T-helper 2 cell treated with Interferon-gamma antibody and Interleukin-4, amounts not matched to agents 100 ng/mL and 5 ng/mL, for 36 hours (primary cell): Measurements from ENCODE around the gene OR56B1. TPM values are rescaled to one million over a fixed set of nuclear protein-coding genes. Genes with fewer than 3 reads are reported as not detected.

Source experiments
- intact Hi-C: fragments of 100-400 bp; cut with micrococcal nuclease; formaldehyde crosslinking; loops from one replicate; pipeline ENCODE4 v1.15.1; 2023
- total RNA-seq: library from RNA; stranded (reverse); gene quantifications from 2 replicates; pipeline ENCODE4 v1.2.3, GENCODE V29; 2022

Gene OR56B1
- total RNA-seq, 1 donor from 2014 or later, result 0.36 TPM

GRCh38 chr11:5726351-5726750, 9.9 kb upstream of the OR56B1 start:
- intact Hi-C loops, result no loop called here

GRCh38 chr11:5727691-5728090, 8.6 kb upstream of the OR56B1 start:
- intact Hi-C loops, result no loop called here

GRCh38 chr11:5737091-5737490, 843 bp downstream of the OR56B1 start:
- intact Hi-C loops, result no loop called here

GRCh38 chr11:5737670-5738392, 1.6 kb downstream of the OR56B1 start:
- intact Hi-C loops, result no loop called here

GRCh38 chr11:5738431-5738830, 2.2 kb downstream of the OR56B1 start:
- intact Hi-C loops, result no loop called here

- intact Hi-C loops, result no loop called here
Measured at GRCh38 chr11:5746614-5747013, 10.4 kb downstream of the OR56B1 start.

- intact Hi-C loops, result no loop called here
Measured at GRCh38 chr11:5749836-5750235, 13.6 kb downstream of the OR56B1 start.

- intact Hi-C loops, result no loop called here
Measured at GRCh38 chr11:5753943-5754342, 17.7 kb downstream of the OR56B1 start, which contains the start of gene OR52N4. Gene OR52N4 (plus strand): TSS chr11:5754243. CDS start chr11:5754741, 498 bp downstream.

- intact Hi-C loops, result no loop called here
Measured at GRCh38 chr11:5767056-5767455, 30.8 kb downstream of the OR56B1 start.

GRCh38 chr11:5783255-5783654, 47.0 kb downstream of the OR56B1 start, which contains the start of gene OR52N5:
Gene OR52N5 (minus strand): TSS chr11:5783355. CDS start chr11:5778634, 4,721 bp downstream.
- intact Hi-C loops, result no loop called here

Other genes starting within 250 kb of the OR56B1 start
- not detected in 2 replicates for gene OR52D1, start 247.8 kb upstream of the OR56B1 start, total RNA-seq
- not detected in 2 replicates for gene UBQLN3, start 226.5 kb upstream of the OR56B1 start, total RNA-seq
- gene UBQLNL, start 219.7 kb upstream of the OR56B1 start, total RNA-seq, result 0.09 and 0.18 TPM in 2 replicates
- not detected in 2 replicates for gene OR52H1, start 187.9 kb upstream of the OR56B1 start, total RNA-seq
- not detected in 2 replicates for gene OR52B6, start 155.6 kb upstream of the OR56B1 start, total RNA-seq
- 0.18 and 0.25 TPM in 2 replicates for gene TRIM6, start 139.8 kb upstream of the OR56B1 start, total RNA-seq
- gene TRIM34, start 111.4 kb upstream of the OR56B1 start, total RNA-seq, result 7.4 and 8.8 TPM in 2 replicates
- 22.1 and 24.4 TPM in 2 replicates for gene TRIM5, start 51.4 kb upstream of the OR56B1 start, total RNA-seq
- gene TRIM22, start 46.7 kb upstream of the OR56B1 start, total RNA-seq, result 173 and 177 TPM in 2 replicates
- 0.52 and 0.57 TPM in 2 replicates for gene OR52N4, start 17.8 kb downstream of the OR56B1 start, total RNA-seq
- not detected in 2 replicates for gene OR52N5, start 46.9 kb downstream of the OR56B1 start, total RNA-seq
- gene OR52N1, start 54.8 kb downstream of the OR56B1 start, total RNA-seq, result 0.23 TPM in 1 of 2 replicates, not detected in the other
- not detected in 2 replicates for gene OR52N2, start 72.5 kb downstream of the OR56B1 start, total RNA-seq
- not detected in 2 replicates for gene OR52E6, start 105.4 kb downstream of the OR56B1 start, total RNA-seq
- gene OR52E8, start 121.2 kb downstream of the OR56B1 start, total RNA-seq, result not detected in 2 replicates
- gene OR52E4, start 144.2 kb downstream of the OR56B1 start, total RNA-seq, result not detected in 2 replicates
- not detected in 2 replicates for gene OR52E5, start 156.8 kb downstream of the OR56B1 start, total RNA-seq
- not detected in 2 replicates for gene OR56A3, start 205.8 kb downstream of the OR56B1 start, total RNA-seq
- not detected in 2 replicates for gene OR56A5, start 232.0 kb downstream of the OR56B1 start, total RNA-seq